Right atrium auricular region (tissue), 2 donors: Measurements from ENCODE around the gene CNPPD1. TPM values are rescaled to one million over a fixed set of nuclear protein-coding genes. Genes with fewer than 3 reads are reported as not detected.

Experiments
- DNase-seq: peaks from one replicate; pipeline ENCODE4 v3.0.0-alpha.2; 2019; ENCODE audit warnings: low spot score
- H3K27ac ChIP-seq, 2 donors: fragments of 200-600 bp; sonication (generic); 1 replicate in 1 of 2; 2 replicates in 1 of 2; pipeline ENCODE4 v1.5.1; 2016 to 2019
- H3K27me3 ChIP-seq, 2 donors: fragments of 200-600 bp; sonication (generic); one replicate each; pipeline versions ENCODE4 v1.5.1 to v1.6.0; 2017 to 2019
- H3K36me3 ChIP-seq: fragments of 200-600 bp; sonication (generic); one replicate; pipeline ENCODE4 v1.5.1; 2016
- H3K4me1 ChIP-seq, 2 donors: fragments of 200-600 bp; sonication (generic); one replicate each; pipeline versions ENCODE4 v1.5.1 to v1.6.0; 2017 to 2019
- H3K4me3 ChIP-seq, 2 donors: fragments of 200-600 bp; sonication (generic); 1 replicate in 1 of 2; 2 replicates in 1 of 2; pipeline ENCODE4 v1.5.1; 2017 to 2019; ENCODE audit warnings: mild to moderate bottlenecking in 1 of 2, moderate library complexity in 1 of 2
- H3K9me3 ChIP-seq, 2 donors: fragments of 200-600 bp; sonication (generic); one replicate each; pipeline ENCODE4 v1.5.1; 2019
- total RNA-seq, 2 donors: library from RNA; depleted of rRNA; stranded (reverse); fragments of >200 nt; gene quantifications; one replicate each; pipeline ENCODE4 v1.1.0, GENCODE V29; 2016
- TF ChIP-seq, protein P1 (sequence below), 2 donors: fragments of 200-600 bp; sonication (generic); IDR thresholded peaks; one replicate each; pipeline ENCODE4 v1.5.1; 2019; ENCODE audit warnings: antibody characterized with exemption in 2 of 2

Gene CNPPD1
- total RNA-seq, 2 donors from 2014 or later: 32.4 to 42.3 TPM

DNA sequence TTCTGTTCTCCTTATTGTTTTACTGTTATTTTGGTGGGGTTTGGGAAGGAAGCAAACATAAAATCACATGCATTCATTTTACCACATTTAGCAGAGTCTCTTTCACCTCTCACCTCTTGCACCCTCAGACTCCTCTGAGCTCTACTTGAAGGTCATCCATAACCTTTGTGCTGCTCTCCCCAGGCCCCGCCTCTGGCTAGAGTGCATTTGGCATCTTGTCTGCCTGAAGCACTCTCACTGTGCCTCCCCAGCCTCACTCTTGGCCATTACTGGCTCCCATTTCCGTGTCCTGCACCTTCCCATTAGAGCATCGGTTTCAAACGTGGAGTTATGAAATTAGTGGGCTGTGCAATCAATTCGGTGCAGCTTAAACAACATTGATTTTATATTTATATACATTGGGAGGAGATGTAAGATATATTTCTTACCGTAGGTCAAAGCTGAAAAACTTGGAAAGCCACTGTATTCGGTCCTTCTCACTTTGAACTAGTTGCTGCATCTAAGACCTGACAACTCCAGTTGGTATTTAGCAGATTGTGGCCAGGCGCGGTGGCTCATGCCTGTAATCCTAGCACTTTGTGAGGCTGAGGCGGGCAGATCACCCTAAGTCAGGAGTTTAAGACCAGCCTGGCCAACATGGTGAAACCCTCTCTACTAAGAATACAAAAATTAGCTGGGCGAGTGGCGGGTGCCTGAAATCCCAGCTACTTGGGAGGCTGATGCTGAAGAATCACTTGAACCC lies 22.9 kb upstream of the CNPPD1 start:
- no peak for DNase-seq
- Histone ChIP-seq H3K4me1 (no peaks in the 10 kb centered on the region), H3K4me3 (no peak overlapping the region), H3K27me3 (no peaks in the 10 kb centered on the region), H3K36me3 (no peaks in the 10 kb centered on the region), H3K27ac (no peak overlapping the region), H3K9me3 (no peaks in the 10 kb centered on the region)
- TF ChIP-seq, protein P1, sequence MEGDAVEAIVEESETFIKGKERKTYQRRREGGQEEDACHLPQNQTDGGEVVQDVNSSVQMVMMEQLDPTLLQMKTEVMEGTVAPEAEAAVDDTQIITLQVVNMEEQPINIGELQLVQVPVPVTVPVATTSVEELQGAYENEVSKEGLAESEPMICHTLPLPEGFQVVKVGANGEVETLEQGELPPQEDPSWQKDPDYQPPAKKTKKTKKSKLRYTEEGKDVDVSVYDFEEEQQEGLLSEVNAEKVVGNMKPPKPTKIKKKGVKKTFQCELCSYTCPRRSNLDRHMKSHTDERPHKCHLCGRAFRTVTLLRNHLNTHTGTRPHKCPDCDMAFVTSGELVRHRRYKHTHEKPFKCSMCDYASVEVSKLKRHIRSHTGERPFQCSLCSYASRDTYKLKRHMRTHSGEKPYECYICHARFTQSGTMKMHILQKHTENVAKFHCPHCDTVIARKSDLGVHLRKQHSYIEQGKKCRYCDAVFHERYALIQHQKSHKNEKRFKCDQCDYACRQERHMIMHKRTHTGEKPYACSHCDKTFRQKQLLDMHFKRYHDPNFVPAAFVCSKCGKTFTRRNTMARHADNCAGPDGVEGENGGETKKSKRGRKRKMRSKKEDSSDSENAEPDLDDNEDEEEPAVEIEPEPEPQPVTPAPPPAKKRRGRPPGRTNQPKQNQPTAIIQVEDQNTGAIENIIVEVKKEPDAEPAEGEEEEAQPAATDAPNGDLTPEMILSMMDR (IDR thresholded peaks at IDR 0.05): no peak

GRCh38 chr2:219198974-219199373 lies 22.2 kb upstream of the CNPPD1 start:
- no peaks in the 10 kb centered on the region for H3K27me3 ChIP-seq
- no peak overlapping the region for H3K27ac ChIP-seq
- no peaks in the 10 kb centered on the region for H3K36me3 ChIP-seq
- no peak overlapping the region for H3K4me3 ChIP-seq
- H3K4me1 ChIP-seq: no peaks in the 10 kb centered on the region
- TF ChIP-seq, protein P1 (IDR thresholded peaks at IDR 0.05): no peak
- H3K9me3 ChIP-seq: no peaks in the 10 kb centered on the region
- no peak for DNase-seq

GRCh38 chr2:219197388-219197787 lies 20.7 kb upstream of the CNPPD1 start:
- Histone ChIP-seq H3K4me1 (no peaks in the 10 kb centered on the region), H3K9me3 (no peaks in the 10 kb centered on the region), H3K36me3 (no peaks in the 10 kb centered on the region), H3K27me3 (no peaks in the 10 kb centered on the region), H3K4me3 (no peak overlapping the region), H3K27ac (no peak overlapping the region)
- TF ChIP-seq, protein P1 (IDR thresholded peaks at IDR 0.05): no peak
- DNase-seq: no peak

DNA sequence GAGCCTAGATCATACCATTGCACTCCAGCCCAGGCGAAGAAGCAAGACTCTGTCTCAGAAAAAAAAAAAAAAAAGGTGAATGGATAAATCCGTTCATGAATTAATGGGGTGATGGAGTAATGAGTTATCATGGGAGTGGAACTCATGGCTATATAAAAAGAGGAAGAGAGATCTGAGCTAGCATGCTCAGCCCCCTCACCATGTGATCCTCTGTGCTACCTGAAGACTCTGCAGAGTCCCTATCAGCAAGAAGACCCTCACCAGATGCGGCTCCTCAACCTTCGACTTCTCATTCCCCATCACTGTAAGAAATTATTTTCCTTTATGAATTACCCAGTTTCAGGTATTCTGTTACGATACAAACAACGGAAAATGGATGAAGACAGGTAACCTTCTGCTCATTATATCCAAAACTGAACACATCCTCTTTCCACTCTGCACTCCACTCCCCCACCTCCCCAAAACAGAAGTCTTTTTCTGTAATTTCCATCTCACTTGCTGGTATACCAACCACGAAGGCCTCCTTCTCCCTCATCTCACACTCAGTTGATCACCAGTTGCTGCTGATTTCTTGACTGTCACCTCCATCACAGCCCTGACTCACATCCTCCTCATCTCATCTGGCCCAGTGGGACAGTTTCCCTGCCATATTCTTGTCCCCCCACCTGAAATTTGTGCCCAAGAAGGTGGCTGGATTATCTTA lies 10.2 kb upstream of the CNPPD1 start:
- H3K27ac ChIP-seq: no peak overlapping the region
- H3K27me3 ChIP-seq: no peaks in the 10 kb centered on the region
- H3K4me3 ChIP-seq: no peak overlapping the region
- DNase-seq: no peak
- TF ChIP-seq, protein P1 (IDR thresholded peaks at IDR 0.05): no peak
- no peaks in the 10 kb centered on the region for H3K4me1 ChIP-seq
- no peaks in the 10 kb centered on the region for H3K9me3 ChIP-seq
- H3K36me3 ChIP-seq: peaks cover 25% of the 10 kb centered on the region

GRCh38 chr2:219184121-219184520 lies 7.4 kb upstream of the CNPPD1 start:
- no peak for DNase-seq
- Histone ChIP-seq H3K4me3 (no peak overlapping the region), H3K36me3 (peaks cover 46% of the 10 kb centered on the region), H3K27me3 (no peaks in the 10 kb centered on the region), H3K4me1 (peaks cover 0 to 11% of the 10 kb centered on the region in 2 donors), H3K9me3 (no peaks in the 10 kb centered on the region), H3K27ac (no peak overlapping the region)
- TF ChIP-seq, protein P1 (IDR thresholded peaks at IDR 0.05): no peak
